Panc1 (cell line): ENCODE measurements around the gene KCNIP3. TPM values are rescaled to one million over a fixed set of nuclear protein-coding genes. Genes with fewer than 3 reads are reported as not detected.
A peak's percentile ranks its signal among the peaks of the same experiment; 100 is the strongest.

Source experiments
- ATAC-seq: fragments of 200-7000 bp; cut with Tn5 transposase; 2 replicates; pipeline ENCODE4 v1.9.1; 2020; ENCODE audit warnings: mild to moderate bottlenecking, moderate library complexity
- BruUV-seq: library from RNA; stranded (reverse); fragments of 400-500 nt; replicated peaks from 2 replicates; lab custom pipeline; 2021; lab: Mats Ljungman, UMichigan
- CTCF ChIA-PET: fragments of 300-600 bp; sonication (Branson Sonifier 250); formaldehyde crosslinking; loops from one replicate; lab custom pipeline; 2022; ENCODE audit warnings: antibody characterized with exemption; lab: Charles Lee
- POLR2A ChIA-PET: fragments of 300-600 bp; sonication (Branson Sonifier 250); formaldehyde crosslinking; loops from one replicate; lab custom pipeline; 2022; ENCODE audit warnings: antibody characterized with exemption; lab: Charles Lee
- DNase-seq: peaks from one replicate; pipeline ENCODE4 v3.0.0-alpha.2; 2010; ENCODE audit warnings: low read depth, low spot score
- H3K27ac ChIP-seq: 2 replicates; pipeline ENCODE4 v1.5.1; 2011; ENCODE audit warnings: mild to moderate bottlenecking, low read length, inconsistent platforms
- H3K27me3 ChIP-seq: fragments of 200-500 bp; sonication (Bioruptor generic); 2 replicates; pipeline ENCODE4 v1.6.0; 2014; ENCODE audit warnings: low read length, inconsistent platforms; ENCODE audit not compliant: control insufficient read depth, insufficient read depth
- H3K36me3 ChIP-seq: fragments of 200-500 bp; sonication (Bioruptor generic); 2 replicates; pipeline ENCODE4 v1.5.1; 2014; ENCODE audit warnings: inconsistent platforms, mild to moderate bottlenecking, low read length, moderate library complexity; ENCODE audit not compliant: control insufficient read depth, insufficient read depth
- H3K4me1 ChIP-seq: 2 replicates; pipeline ENCODE4 v1.5.1; 2011; ENCODE audit warnings: inconsistent platforms, mild to moderate bottlenecking, low read length, moderate library complexity; ENCODE audit not compliant: control insufficient read depth, insufficient read depth
- H3K4me3 ChIP-seq, 2 experiments: 2 replicates each; pipeline ENCODE4 v1.5.1; 2011 to 2012; ENCODE audit warnings: low read depth in 2 of 2, low read length in 2 of 2, mild to moderate bottlenecking in 2 of 2, inconsistent platforms in 1 of 2, moderate library complexity in 1 of 2
- H3K9me3 ChIP-seq: fragments of 200-500 bp; sonication (Bioruptor generic); 2 replicates; pipeline ENCODE4 v1.5.1; 2014; ENCODE audit warnings: low read depth, mild to moderate bottlenecking, inconsistent platforms, low read length, moderate library complexity; ENCODE audit not compliant: control insufficient read depth, insufficient read depth
- POLR2AphosphoS5 ChIP-seq: IDR thresholded peaks from 2 replicates; pipeline ENCODE4 v1.6.1; 2012; ENCODE audit warnings: mild to moderate bottlenecking, low read depth, low read length, moderate library complexity
- SIN3A ChIP-seq: IDR thresholded peaks from 2 replicates; pipeline ENCODE4 v1.6.1; 2012; ENCODE audit warnings: low read depth, mild to moderate bottlenecking, low read length, moderate library complexity, borderline replicate concordance; ENCODE audit not compliant: insufficient read depth
- TCF7L2 ChIP-seq: IDR thresholded peaks from 2 replicates; pipeline ENCODE4 v1.6.1; 2011; ENCODE audit warnings: mild to moderate bottlenecking, low read depth, low read length, inconsistent platforms
- in situ Hi-C: cut with HindIII; loops from 2 replicates; pipeline ENCODE4 v1.10.0; 2016; ENCODE audit warnings: low sequenced_read_pairs, low pct_unique_long_range_greater_than_20kb
- intact Hi-C: fragments of 100-400 bp; cut with micrococcal nuclease; formaldehyde crosslinking; loops from one replicate; pipeline ENCODE4 v1.10.0; 2022; ENCODE audit not compliant: unreplicated experiment
- total RNA-seq: library from RNA; stranded (reverse); gene quantifications from one replicate; pipeline ENCODE4 v1.2.1, GENCODE V29; 2021; ENCODE audit not compliant: unreplicated experiment
- TF ChIP-seq, protein P1 (sequence below), 2 experiments: IDR thresholded peaks; 2 replicates each; pipeline ENCODE4 v1.6.1; 2011 to 2012; ENCODE audit warnings: low read depth in 2 of 2, control low read depth in 1 of 2, low read length in 1 of 2, mild to moderate bottlenecking in 1 of 2, moderate library complexity in 1 of 2; ENCODE audit not compliant: insufficient read depth in 1 of 2
- TF ChIP-seq, protein P2 (sequence below): fragments of 450-650 bp; IDR thresholded peaks from 2 replicates; pipeline ENCODE4 v1.5.1; 2017; ENCODE audit warnings: mild to moderate bottlenecking

The KCNIP3 gene
- total RNA-seq, 1 experiment from 2014 or later = 17.5 TPM

DNA sequence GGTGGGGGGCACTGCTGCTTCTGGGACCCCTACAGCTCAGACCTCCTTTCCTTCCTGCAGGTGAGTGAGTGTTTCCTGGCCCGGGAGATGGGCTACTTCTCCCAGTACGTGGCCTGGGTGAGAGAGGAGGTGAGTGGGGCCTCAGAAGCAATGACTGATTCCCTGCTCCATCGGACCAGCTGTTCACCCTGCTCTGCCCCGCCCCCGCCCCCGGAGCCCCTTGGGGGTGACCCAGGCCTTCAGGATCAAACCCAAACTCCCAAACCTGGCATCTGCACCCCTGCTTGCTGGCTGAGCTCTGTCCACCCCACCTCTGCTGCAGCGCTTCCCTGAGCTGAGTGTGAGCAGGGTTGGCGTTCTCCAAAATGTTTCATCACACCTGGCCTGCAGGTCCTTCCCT is 9.8 kb upstream of the KCNIP3 start:
- 0 out of 2 replicates have a peak, but pooled peaks cover 4% of the 10 kb centered on the region for H3K9me3 ChIP-seq
- no peak overlapping the region for H3K27ac ChIP-seq
- DNase-seq (no peak), ATAC-seq (no peak)
- CTCF ChIA-PET = no interaction called here
- BruUV-seq = no TSS peak
- TF ChIP-seq POLR2AphosphoS5 (no peak), TCF7L2 (no peak), SIN3A (no peak)
- TF ChIP-seq, protein P1, sequence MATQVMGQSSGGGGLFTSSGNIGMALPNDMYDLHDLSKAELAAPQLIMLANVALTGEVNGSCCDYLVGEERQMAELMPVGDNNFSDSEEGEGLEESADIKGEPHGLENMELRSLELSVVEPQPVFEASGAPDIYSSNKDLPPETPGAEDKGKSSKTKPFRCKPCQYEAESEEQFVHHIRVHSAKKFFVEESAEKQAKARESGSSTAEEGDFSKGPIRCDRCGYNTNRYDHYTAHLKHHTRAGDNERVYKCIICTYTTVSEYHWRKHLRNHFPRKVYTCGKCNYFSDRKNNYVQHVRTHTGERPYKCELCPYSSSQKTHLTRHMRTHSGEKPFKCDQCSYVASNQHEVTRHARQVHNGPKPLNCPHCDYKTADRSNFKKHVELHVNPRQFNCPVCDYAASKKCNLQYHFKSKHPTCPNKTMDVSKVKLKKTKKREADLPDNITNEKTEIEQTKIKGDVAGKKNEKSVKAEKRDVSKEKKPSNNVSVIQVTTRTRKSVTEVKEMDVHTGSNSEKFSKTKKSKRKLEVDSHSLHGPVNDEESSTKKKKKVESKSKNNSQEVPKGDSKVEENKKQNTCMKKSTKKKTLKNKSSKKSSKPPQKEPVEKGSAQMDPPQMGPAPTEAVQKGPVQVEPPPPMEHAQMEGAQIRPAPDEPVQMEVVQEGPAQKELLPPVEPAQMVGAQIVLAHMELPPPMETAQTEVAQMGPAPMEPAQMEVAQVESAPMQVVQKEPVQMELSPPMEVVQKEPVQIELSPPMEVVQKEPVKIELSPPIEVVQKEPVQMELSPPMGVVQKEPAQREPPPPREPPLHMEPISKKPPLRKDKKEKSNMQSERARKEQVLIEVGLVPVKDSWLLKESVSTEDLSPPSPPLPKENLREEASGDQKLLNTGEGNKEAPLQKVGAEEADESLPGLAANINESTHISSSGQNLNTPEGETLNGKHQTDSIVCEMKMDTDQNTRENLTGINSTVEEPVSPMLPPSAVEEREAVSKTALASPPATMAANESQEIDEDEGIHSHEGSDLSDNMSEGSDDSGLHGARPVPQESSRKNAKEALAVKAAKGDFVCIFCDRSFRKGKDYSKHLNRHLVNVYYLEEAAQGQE (IDR thresholded peaks at IDR 0.05; ENCODE audit: insufficient read depth in 1 of 2, low read depth in 2 of 2, low read length in 1 of 2) = no peak
- TF ChIP-seq, protein P2, sequence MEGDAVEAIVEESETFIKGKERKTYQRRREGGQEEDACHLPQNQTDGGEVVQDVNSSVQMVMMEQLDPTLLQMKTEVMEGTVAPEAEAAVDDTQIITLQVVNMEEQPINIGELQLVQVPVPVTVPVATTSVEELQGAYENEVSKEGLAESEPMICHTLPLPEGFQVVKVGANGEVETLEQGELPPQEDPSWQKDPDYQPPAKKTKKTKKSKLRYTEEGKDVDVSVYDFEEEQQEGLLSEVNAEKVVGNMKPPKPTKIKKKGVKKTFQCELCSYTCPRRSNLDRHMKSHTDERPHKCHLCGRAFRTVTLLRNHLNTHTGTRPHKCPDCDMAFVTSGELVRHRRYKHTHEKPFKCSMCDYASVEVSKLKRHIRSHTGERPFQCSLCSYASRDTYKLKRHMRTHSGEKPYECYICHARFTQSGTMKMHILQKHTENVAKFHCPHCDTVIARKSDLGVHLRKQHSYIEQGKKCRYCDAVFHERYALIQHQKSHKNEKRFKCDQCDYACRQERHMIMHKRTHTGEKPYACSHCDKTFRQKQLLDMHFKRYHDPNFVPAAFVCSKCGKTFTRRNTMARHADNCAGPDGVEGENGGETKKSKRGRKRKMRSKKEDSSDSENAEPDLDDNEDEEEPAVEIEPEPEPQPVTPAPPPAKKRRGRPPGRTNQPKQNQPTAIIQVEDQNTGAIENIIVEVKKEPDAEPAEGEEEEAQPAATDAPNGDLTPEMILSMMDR = no peak
- in situ Hi-C loops = no loop called here
- H3K36me3 ChIP-seq = no peaks in the 10 kb centered on the region
- no peaks in the 10 kb centered on the region for H3K4me1 ChIP-seq
- H3K4me3 ChIP-seq = no peak overlapping the region
- intact Hi-C loops = no loop called here
- POLR2A ChIA-PET = no interaction called here
- no peaks in the 10 kb centered on the region for H3K27me3 ChIP-seq

DNA sequence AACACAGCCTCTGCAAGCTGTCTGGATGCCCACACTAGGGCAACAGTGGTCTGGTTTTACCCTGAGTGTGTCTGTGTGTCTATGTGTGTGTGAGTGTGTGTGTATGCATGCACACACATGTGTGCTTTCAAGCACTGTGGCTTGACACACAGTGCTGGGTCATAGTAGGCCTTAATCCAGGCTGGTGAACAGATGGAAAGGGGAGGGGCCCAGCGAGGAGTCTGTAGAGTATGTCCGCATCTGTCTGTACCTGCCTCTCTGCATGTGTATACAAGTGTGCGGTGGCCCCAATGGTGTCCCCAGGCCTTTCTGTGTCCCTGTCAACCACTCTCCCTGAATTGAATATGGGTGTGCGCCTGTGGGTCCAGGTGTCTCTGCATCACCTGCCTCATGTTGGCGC is 9.3 kb upstream of the KCNIP3 start:
- no peaks in the 10 kb centered on the region for H3K36me3 ChIP-seq
- DNase-seq = no peak
- no peak overlapping the region for H3K4me3 ChIP-seq
- no peak for ATAC-seq
- TF ChIP-seq POLR2AphosphoS5 = no peak
- TF ChIP-seq TCF7L2 = no peak
- no peak overlapping the region for H3K27ac ChIP-seq
- ChIA-PET POLR2A (no interaction called here), CTCF (no interaction called here)
- H3K27me3 ChIP-seq = no peaks in the 10 kb centered on the region
- in situ Hi-C loops (no loop called here), intact Hi-C loops (no loop called here)
- no peaks in the 10 kb centered on the region for H3K4me1 ChIP-seq
- H3K9me3 ChIP-seq = 0 out of 2 replicates have a peak, but pooled peaks cover 4% of the 10 kb centered on the region
- no TSS peak for BruUV-seq

DNA sequence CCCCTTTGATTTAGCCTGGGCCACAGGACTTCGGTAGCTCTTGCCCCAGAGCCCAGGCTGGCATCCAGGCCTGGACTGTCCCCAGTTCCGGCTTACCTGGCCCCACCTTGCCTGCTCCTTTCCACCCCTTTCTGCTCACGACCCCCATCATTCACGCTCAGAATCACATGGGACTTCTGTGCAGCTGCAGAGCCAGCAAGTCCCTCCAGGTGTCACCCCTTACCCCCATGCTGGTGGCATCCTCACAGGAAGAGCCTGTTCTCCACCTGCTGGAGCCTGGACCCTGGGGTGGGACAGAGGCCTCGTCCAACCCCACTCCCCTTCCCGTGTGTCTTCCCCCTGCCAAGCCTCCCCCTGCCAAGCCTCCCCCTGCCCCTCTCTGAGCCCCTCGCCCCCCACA is 7.9 kb upstream of the KCNIP3 start:
- ChIA-PET POLR2A (no interaction called here), CTCF (no interaction called here)
- Histone ChIP-seq H3K36me3 (no peaks in the 10 kb centered on the region), H3K9me3 (0 out of 2 replicates have a peak, but pooled peaks cover 4% of the 10 kb centered on the region), H3K27me3 (no peaks in the 10 kb centered on the region), H3K4me3 (no peak overlapping the region), H3K27ac (no peak overlapping the region), H3K4me1 (no peaks in the 10 kb centered on the region)
- DNase-seq = no peak
- no TSS peak for BruUV-seq
- in situ Hi-C loops (no loop called here), intact Hi-C loops (no loop called here)
- ATAC-seq = 0 out of 2 replicates have a peak, but pooled peaks have one; percentile 33
- TF ChIP-seq, protein P1 (IDR thresholded peaks at IDR 0.05; ENCODE audit: insufficient read depth in 1 of 2, low read depth in 2 of 2, low read length in 1 of 2) = no peak
- no peak for TF ChIP-seq TCF7L2
- TF ChIP-seq POLR2AphosphoS5 = no peak
- TF ChIP-seq, protein P2 = no peak
- TF ChIP-seq SIN3A = no peak
